Prostate gland (tissue), 2 donors: ENCODE data around the gene CNTN4. TPM values are rescaled to one million over a fixed set of nuclear protein-coding genes. Genes with fewer than 3 reads are reported as not detected.
A peak's percentile ranks its signal among the peaks of the same experiment; 100 is the strongest.

ENCODE experiments used
- DNase-seq: peaks from one replicate; pipeline ENCODE4 v3.0.0-alpha.2; 2019; ENCODE audit warnings: low spot score
- H3K27ac ChIP-seq, 2 donors: fragments of 200-600 bp; sonication (generic); 2 replicates each; pipeline ENCODE4 v1.5.1; 2017 to 2019
- H3K27me3 ChIP-seq: fragments of 200-600 bp; sonication (generic); replicated peaks from 2 replicates; pipeline ENCODE4 v1.5.1; 2019; ENCODE audit not compliant: insufficient read depth
- H3K36me3 ChIP-seq, 2 donors: fragments of 200-600 bp; sonication (generic); 1 replicate in 1 of 2; 2 replicates in 1 of 2; pipeline versions ENCODE4 v1.5.1 to v1.8.1; 2017 to 2019
- H3K4me1 ChIP-seq: fragments of 200-600 bp; sonication (generic); replicated peaks from 2 replicates; pipeline ENCODE4 v1.5.1; 2019
- H3K4me3 ChIP-seq, 2 donors: fragments of 200-600 bp; sonication (generic); 2 replicates each; pipeline ENCODE4 v1.5.1; 2017 to 2019
- H3K9me3 ChIP-seq: fragments of 200-600 bp; sonication (generic); 2 replicates; pipeline ENCODE4 v1.5.1; 2017
- POLR2A ChIP-seq: fragments of 450-650 bp; IDR thresholded peaks from one replicate; pipeline ENCODE4 v1.6.1; 2016; ENCODE audit warnings: antibody characterized with exemption, mild to moderate bottlenecking
- POLR2AphosphoS5 ChIP-seq: sonication (generic); formaldehyde crosslinking; IDR thresholded peaks from one replicate; pipeline ENCODE4 v1.6.1; 2017; ENCODE audit warnings: antibody characterized with exemption
- WGBS: methylation state at CpG from one replicate; pipeline ENCODE4 v1.1.5; 2018; 5-methylcytosine and 5-hydroxymethylcytosine counted together
- intact Hi-C: fragments of 100-400 bp; cut with DNase I; formaldehyde crosslinking; loops from one replicate; pipeline ENCODE4 v1.14.2; 2022
- total RNA-seq, 2 donors: library from RNA; depleted of rRNA; stranded (reverse); fragments of >200 nt; gene quantifications; one replicate each; pipeline ENCODE4 v1.1.0, GENCODE V29; 2016
- TF ChIP-seq, protein P1 (sequence below), 4 experiments: fragments of 200-600 bp in 2 of 4; fragments of 450-650 bp in 2 of 4; sonication (generic) in 2 of 4; IDR thresholded peaks; 1 replicate in 3 of 4; 2 replicates in 1 of 4; pipeline ENCODE4 v1.5.1; 2016 to 2019; ENCODE audit warnings: antibody characterized with exemption in 4 of 4, mild to moderate bottlenecking in 2 of 4, moderate library complexity in 2 of 4

The CNTN4 gene
- total RNA-seq, 2 donors from 2014 or later, result 1.5 to 5.7 TPM

DNA sequence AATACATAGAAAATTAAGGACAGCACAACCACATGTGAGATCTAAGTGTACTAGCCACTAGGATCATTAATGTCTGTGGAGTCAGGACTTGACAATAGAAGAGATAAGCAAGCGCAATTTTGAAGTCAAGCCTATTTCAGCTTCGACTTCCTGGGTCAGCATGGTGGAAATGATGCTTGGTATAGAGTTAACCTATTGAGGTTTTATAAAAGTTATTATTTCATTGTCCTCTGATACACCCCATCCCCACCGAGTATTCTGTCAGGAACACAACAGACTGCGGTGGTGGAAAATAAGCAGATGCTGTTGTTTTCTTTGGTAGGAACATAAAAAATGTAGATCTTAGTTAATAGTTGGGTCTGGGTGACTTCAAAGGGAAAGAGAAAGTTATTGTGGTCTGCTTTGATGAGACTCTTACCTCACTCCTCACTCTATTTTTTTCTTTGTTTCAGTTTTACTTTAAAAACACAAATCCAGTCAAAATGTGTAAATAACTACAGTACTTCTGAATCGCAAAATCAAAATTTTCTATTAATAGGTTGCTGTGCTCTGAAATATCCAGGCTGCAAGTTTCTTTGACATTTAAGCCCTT lies 929.4 kb downstream of the CNTN4 start:
- no peaks in the 10 kb centered on the region for H3K9me3 ChIP-seq
- TF ChIP-seq POLR2AphosphoS5, result no peak
- no peak for TF ChIP-seq POLR2A
- TF ChIP-seq, protein P1, sequence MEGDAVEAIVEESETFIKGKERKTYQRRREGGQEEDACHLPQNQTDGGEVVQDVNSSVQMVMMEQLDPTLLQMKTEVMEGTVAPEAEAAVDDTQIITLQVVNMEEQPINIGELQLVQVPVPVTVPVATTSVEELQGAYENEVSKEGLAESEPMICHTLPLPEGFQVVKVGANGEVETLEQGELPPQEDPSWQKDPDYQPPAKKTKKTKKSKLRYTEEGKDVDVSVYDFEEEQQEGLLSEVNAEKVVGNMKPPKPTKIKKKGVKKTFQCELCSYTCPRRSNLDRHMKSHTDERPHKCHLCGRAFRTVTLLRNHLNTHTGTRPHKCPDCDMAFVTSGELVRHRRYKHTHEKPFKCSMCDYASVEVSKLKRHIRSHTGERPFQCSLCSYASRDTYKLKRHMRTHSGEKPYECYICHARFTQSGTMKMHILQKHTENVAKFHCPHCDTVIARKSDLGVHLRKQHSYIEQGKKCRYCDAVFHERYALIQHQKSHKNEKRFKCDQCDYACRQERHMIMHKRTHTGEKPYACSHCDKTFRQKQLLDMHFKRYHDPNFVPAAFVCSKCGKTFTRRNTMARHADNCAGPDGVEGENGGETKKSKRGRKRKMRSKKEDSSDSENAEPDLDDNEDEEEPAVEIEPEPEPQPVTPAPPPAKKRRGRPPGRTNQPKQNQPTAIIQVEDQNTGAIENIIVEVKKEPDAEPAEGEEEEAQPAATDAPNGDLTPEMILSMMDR (IDR thresholded peaks at IDR 0.05), result no peak
- H3K36me3 ChIP-seq, result no peaks in the 10 kb centered on the region
- DNase-seq, result no peak
- H3K4me1 ChIP-seq, result no peaks in the 10 kb centered on the region
- WGBS, result 65% methylated on average over 5 of the region's 5 CpGs
- intact Hi-C loops, result no loop called here
- no peaks in the 10 kb centered on the region for H3K27me3 ChIP-seq
- H3K4me3 ChIP-seq, result no peak overlapping the region
- H3K27ac ChIP-seq, result no peak overlapping the region

DNA sequence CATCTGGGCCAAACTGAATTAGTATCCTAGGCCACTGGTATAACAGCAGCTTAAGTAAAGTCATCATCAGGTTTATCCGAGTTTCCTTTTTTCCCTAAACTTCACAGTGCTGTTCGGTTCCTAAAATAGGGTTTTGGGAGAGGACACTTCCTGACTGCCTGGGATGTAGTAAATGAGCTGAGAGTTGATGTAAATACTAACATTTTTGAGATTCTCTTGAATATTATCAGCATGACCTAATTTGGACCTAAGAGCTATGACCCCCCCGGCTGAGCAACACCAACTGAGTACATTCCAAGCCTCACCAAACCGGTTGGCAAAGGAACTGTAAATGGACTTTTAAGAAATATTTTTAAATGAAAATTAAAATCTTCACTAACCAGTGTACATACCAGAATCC lies 932.7 kb downstream of the CNTN4 start:
- no peak for DNase-seq
- H3K36me3 ChIP-seq, result no peaks in the 10 kb centered on the region
- WGBS, result 60% methylated on average over 4 of the region's 4 CpGs
- no peaks in the 10 kb centered on the region for H3K4me1 ChIP-seq
- TF ChIP-seq POLR2A, result no peak
- no peak for TF ChIP-seq POLR2AphosphoS5
- no peaks in the 10 kb centered on the region for H3K9me3 ChIP-seq
- no peak overlapping the region for H3K27ac ChIP-seq
- H3K27me3 ChIP-seq, result no peaks in the 10 kb centered on the region
- no peak overlapping the region for H3K4me3 ChIP-seq
- intact Hi-C loops, result no loop called here

DNA sequence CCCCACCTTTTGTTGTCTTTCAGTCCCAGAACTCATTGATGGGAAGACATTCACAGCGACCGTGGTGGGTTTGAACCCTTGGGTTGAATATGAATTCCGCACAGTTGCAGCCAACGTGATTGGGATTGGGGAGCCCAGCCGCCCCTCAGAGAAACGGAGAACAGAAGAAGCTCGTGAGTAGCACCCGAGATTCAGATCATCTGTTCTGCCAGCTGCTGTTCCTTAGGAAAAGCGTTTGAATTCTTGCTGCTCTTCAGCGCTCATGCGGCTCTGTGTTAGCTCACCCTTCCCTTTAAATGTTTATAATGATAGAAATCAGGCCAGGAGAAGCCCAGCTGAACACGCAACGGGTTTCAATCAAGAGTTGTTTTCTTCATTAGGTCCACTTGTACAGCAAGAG lies 938.5 kb downstream of the CNTN4 start:
- 91% methylated on average over 13 of the region's 13 CpGs for WGBS
- intact Hi-C loops, result no loop called here
- Histone ChIP-seq H3K9me3 (no peaks in the 10 kb centered on the region), H3K36me3 (no peaks in the 10 kb centered on the region), H3K27ac (no peak overlapping the region), H3K4me3 (no peak overlapping the region), H3K27me3 (no peaks in the 10 kb centered on the region), H3K4me1 (no peaks in the 10 kb centered on the region)
- no peak for DNase-seq
- TF ChIP-seq, protein P1 (IDR thresholded peaks at IDR 0.05), result no peak
- TF ChIP-seq POLR2AphosphoS5 (no peak), POLR2A (no peak)

DNA sequence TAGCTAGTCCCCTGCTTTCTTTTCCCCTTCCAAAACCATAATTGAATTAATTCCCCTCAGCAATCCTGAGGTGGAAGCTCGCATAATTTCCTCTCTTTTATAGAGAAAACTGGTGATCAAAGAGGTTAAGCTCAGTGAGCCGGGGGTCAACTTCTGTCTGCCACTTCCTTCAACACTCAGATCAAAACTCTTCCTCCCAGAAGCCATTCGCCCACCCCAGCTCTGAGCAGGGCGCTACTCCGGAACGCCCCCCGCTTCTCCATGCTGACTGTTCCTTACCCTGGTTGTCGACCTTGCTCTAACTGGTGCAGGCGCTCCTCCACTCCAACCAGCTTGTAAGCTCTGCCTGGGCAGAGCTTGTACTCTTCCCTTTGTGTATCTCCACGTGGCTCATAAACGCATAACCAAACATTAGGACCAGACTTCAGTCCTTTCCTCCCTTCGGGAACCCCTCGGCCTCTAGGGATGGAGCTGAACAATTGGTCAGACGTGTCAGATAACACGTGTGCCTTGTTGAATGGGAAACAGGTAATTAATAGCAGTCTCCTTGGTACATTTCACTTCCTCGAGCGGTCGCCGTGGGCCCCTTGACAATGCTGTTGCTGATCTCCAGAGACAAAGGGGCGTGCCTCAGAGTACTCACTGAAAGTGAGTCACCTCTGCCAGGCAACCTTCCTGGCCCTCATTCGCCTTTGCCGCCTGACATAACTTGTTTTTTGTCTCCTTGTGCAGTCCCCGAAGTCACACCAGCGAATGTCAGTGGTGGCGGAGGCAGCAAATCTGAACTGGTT lies 939.7 kb downstream of the CNTN4 start:
- H3K36me3 ChIP-seq, result no peaks in the 10 kb centered on the region
- intact Hi-C loops, result no loop called here
- H3K4me3 ChIP-seq, result no peak overlapping the region
- peak overlapping the region in 1 of 2 donors; percentile 10 for H3K27ac ChIP-seq
- H3K9me3 ChIP-seq, result no peaks in the 10 kb centered on the region
- H3K4me1 ChIP-seq, result no peaks in the 10 kb centered on the region
- peak; percentile 15 for TF ChIP-seq POLR2AphosphoS5
- TF ChIP-seq, protein P1 (IDR thresholded peaks at IDR 0.05), result no peak
- TF ChIP-seq POLR2A, result no peak
- H3K27me3 ChIP-seq, result no peaks in the 10 kb centered on the region
- 51% methylated on average over 25 of the region's 25 CpGs for WGBS
- DNase-seq, result peak; percentile 47

DNA sequence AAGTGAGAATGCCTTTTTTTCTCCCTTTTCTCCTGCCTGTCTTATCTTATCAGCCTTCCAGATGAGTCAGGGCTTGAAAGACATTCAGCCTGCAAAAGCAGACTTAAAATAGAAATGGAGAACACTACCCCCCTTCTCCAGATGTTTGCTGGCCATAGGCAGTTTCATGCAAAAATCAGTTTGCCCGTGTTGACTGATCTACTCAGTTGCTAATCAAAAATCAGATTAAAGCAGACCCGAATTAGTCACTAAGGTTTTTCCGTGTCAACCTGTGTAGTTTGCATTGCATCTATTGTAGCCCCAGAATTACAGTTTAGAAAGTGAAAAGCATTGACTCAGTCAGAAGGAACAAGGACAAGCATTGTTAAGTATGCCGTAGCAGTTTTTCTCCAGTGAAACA lies 955.3 kb downstream of the CNTN4 start:
- no peak for DNase-seq
- no peaks in the 10 kb centered on the region for H3K9me3 ChIP-seq
- H3K27ac ChIP-seq, result no peak overlapping the region
- H3K4me3 ChIP-seq, result no peak overlapping the region
- TF ChIP-seq POLR2A (no peak), POLR2AphosphoS5 (no peak)
- TF ChIP-seq, protein P1 (IDR thresholded peaks at IDR 0.05), result no peak
- no peaks in the 10 kb centered on the region for H3K4me1 ChIP-seq
- H3K27me3 ChIP-seq, result no peaks in the 10 kb centered on the region
- no peaks in the 10 kb centered on the region for H3K36me3 ChIP-seq
- intact Hi-C loops, result no loop called here
- WGBS, result 52% methylated on average over 4 of the region's 4 CpGs
